Effector memory CD4-positive, alpha-beta T cell (primary cell): ENCODE data around the gene ASPDH.

ENCODE experiments used
- DNase-seq, 3 donors: peaks; one replicate each; pipeline ENCODE4 v3.0.0-alpha.2; 2020
- H3K27ac ChIP-seq: 2 replicates; pipeline ENCODE4 v1.7.0; 2013; ENCODE audit warnings: mild to moderate bottlenecking, low read length, moderate library complexity; ENCODE audit not compliant: insufficient read depth, poor library complexity, severe bottlenecking
- H3K27me3 ChIP-seq: replicated peaks from 2 replicates; pipeline ENCODE4 v1.7.0; 2013; ENCODE audit warnings: mild to moderate bottlenecking, low read length; ENCODE audit not compliant: insufficient read depth, control insufficient read depth, poor library complexity, severe bottlenecking
- H3K36me3 ChIP-seq: 2 replicates; pipeline ENCODE4 v1.7.0; 2013; ENCODE audit warnings: mild to moderate bottlenecking, low read length, moderate library complexity; ENCODE audit not compliant: control insufficient read depth, insufficient read depth
- H3K4me1 ChIP-seq: 2 replicates; pipeline ENCODE4 v1.7.0; 2013; ENCODE audit warnings: low read length, mild to moderate bottlenecking; ENCODE audit not compliant: control insufficient read depth, insufficient read depth, poor library complexity, severe bottlenecking
- H3K4me3 ChIP-seq: 2 replicates; pipeline ENCODE4 v1.7.0; 2013; ENCODE audit warnings: low read length, low read depth, mild to moderate bottlenecking; ENCODE audit not compliant: insufficient read depth, poor library complexity, severe bottlenecking
- H3K9me3 ChIP-seq: 2 replicates; pipeline ENCODE4 v1.7.0; 2013; ENCODE audit warnings: mild to moderate bottlenecking, low read length, moderate library complexity; ENCODE audit not compliant: control insufficient read depth

ASPDH gene

DNA sequence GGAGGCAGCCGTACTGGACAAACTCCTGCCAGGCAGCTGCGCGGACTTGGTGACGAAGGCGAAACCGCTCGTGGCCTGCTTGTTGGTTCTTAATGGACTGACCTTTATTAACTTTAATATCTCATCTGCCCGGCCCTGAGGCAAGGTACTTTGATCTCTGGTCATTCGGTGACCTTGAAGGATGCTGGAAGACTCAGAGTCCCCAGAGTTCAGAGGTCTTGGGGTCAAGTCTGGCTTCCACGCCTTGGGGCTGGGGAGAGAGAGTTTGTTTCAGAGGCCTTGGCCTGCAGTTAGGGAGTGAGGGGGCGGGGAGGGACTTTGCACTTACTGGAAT is 47.0 kb downstream of the ASPDH start:
- Histone ChIP-seq H3K36me3 (no peaks in the 10 kb centered on the region), H3K4me3 (no peak overlapping the region), H3K4me1 (no peaks in the 10 kb centered on the region), H3K27ac (no peak overlapping the region), H3K27me3 (no peaks in the 10 kb centered on the region), H3K9me3 (no peaks in the 10 kb centered on the region)
- no peak for DNase-seq

DNA sequence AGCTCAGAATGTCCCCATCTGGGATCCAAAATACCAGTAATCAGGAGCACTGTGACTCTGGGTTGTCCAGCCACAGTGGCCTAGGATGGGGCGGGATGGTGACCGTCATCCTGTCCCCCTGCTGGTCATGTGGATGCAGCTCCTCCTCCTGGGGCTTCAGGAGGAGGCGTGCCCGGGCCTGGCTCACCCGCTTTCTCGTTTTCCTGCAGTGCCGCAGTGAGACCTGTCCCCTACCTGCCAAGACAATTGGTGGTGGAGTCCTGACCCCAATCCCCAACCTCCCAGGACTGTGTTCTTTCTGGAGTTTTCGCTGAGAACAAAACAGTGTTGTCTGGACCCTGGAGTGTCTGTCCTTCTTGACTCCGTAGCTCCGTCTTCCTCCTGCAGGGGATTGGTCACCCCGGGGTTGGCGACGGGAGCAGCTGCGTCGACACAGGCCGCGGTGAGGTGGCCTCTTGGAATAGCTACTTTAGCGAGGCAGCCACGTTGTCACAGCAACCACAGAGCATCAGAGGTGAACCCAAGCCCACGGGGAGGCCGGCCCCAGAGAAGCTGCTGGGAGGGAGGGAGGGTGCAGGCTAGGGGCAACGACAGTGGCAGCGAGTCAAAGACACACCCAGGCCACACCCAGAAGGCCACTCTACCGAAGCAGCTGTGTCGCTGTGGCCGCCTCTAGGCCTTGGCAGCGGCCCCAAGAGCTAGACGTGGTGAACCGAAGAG is 47.6 kb downstream of the ASPDH start:
- Histone ChIP-seq H3K9me3 (no peaks in the 10 kb centered on the region), H3K4me1 (no peaks in the 10 kb centered on the region), H3K27me3 (no peaks in the 10 kb centered on the region), H3K4me3 (no peak overlapping the region), H3K36me3 (no peaks in the 10 kb centered on the region), H3K27ac (no peak overlapping the region)
- no peak for DNase-seq

DNA sequence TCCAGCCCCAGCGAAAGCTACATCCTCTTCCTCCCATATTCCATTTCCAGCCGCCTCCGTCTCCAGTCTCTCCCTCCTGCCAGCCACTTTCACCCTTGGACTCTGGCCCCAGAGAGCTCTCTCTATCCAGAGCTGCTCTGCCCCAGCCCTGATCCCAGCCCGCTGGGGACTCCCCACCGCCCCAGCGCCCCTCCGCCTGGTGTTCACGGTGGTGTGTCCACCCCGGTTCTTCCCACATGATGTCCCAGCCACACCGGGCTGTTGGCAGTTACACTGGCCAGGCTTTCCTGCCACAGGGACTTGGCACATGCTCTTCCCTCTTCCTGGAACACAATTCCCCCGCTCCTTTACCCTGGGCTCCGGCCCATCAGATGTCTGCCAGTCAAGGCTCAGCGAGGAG is 48.7 kb downstream of the ASPDH start:
- Histone ChIP-seq H3K27me3 (no peaks in the 10 kb centered on the region), H3K27ac (no peak overlapping the region)
- no peak for DNase-seq

DNA sequence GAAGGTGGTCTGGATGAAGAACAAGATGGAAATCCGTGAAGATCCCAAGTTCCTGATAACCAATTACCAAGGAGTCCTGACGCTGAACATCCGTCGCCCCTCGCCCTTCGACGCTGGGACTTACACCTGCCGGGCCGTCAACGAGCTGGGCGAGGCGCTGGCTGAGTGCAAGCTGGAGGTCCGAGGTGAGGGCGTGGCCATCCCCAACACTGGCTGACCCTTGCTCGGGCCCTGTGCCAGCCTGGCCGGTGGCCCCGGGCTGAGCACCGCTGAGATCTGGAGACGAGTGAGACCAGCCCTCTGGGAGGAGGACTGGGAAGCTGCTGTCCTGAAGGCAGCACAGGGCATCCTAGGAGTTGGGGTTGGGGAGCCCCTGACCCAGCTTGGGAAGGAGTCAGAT is 49.4 kb downstream of the ASPDH start:
- H3K4me1 ChIP-seq, result no peaks in the 10 kb centered on the region
- DNase-seq, result no peak
- no peak overlapping the region for H3K4me3 ChIP-seq
- no peaks in the 10 kb centered on the region for H3K9me3 ChIP-seq
- H3K27me3 ChIP-seq, result no peaks in the 10 kb centered on the region
- no peaks in the 10 kb centered on the region for H3K36me3 ChIP-seq
- H3K27ac ChIP-seq, result no peak overlapping the region

More for the DNA sequence above, 48.7 kb downstream of the ASPDH start:
- Histone ChIP-seq H3K4me3 (no peak overlapping the region), H3K36me3 (no peaks in the 10 kb centered on the region), H3K4me1 (no peaks in the 10 kb centered on the region), H3K9me3 (no peaks in the 10 kb centered on the region)

DNA sequence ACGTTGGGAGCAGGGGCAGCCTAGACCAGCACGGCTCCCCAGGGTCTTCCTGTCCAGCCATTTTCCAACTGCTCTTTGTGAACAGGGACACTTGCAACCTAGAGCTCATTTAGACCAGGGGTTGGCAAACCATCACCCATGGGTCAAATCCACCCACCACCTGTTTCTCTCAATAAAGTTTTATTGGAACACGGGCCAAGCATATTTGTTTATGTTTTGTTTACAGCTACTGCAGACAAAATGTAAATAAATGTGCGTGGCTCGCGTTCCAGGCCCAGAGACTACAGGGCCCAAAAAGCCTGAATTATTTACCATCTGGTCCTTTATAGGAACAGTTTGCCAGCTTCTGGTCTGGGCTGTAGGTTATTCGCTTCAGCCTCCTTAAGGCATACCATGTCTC is 50.7 kb downstream of the ASPDH start:
- Histone ChIP-seq H3K9me3 (no peaks in the 10 kb centered on the region), H3K4me1 (no peaks in the 10 kb centered on the region), H3K27me3 (peaks cover 6% of the 10 kb centered on the region), H3K27ac (no peak overlapping the region), H3K36me3 (no peaks in the 10 kb centered on the region), H3K4me3 (no peak overlapping the region)
- no peak for DNase-seq
